ENCODE measurements around the gene OR6C4.
"Not testable (repeated sequence)": the region's sequence is repeated elsewhere in the genome, so short reads cannot be mapped to it uniquely, and the experiment has no call there.

Gene OR6C4

GRCh38 chr12:55590152-55590551 is 40.8 kb downstream of the OR6C4 start:
- H3K27ac ChIP-seq (ENCODE audit: low read depth, low read length); H3K4me1 ChIP-seq (ENCODE audit: control insufficient read depth, insufficient read depth, low read length); H3K36me3 ChIP-seq (ENCODE audit: control insufficient read depth, insufficient read depth, low read length); H3K4me3 ChIP-seq (ENCODE audit: low read length); H3K27me3 ChIP-seq (ENCODE audit: control insufficient read depth, insufficient read depth, low read length); H3K9ac ChIP-seq (ENCODE audit: low read length): not testable (repeated sequence)

All from rectal smooth muscle tissue (tissue), 1 donor.